Measurements from ENCODE around the gene TCN2. TPM values are rescaled to one million over a fixed set of nuclear protein-coding genes. Genes with fewer than 3 reads are reported as not detected.
"Not testable (repeated sequence)": the region's sequence is repeated elsewhere in the genome, so short reads cannot be mapped to it uniquely, and the experiment has no call there.

Gene TCN2
- total RNA-seq, 2 experiments from 2014 or later, result 3.8 TPM; not detected in 1

GRCh38 chr22:30627471-30627870, 20.5 kb downstream of the TCN2 start:
- H3K4me3 ChIP-seq (ENCODE audit: low read depth, low read length, poor library complexity, severe bottlenecking), result no peak overlapping the region
- H3K9me3 ChIP-seq (ENCODE audit: low read length), result no peaks in the 10 kb centered on the region
- ChIA-PET CTCF (ENCODE audit: unreplicated experiment) (no interaction called here), POLR2A (no interaction called here)
- intact Hi-C loops (cut with micrococcal nuclease; ENCODE audit: unreplicated experiment), result no loop called here
- TF ChIP-seq CTCF (conservative IDR thresholded peaks at IDR 0.05; ENCODE audit: low read length), result no peak
- no peak for TF ChIP-seq EZH2phosphoT487 (IDR thresholded peaks at IDR 0.05; ENCODE audit: borderline replicate concordance, low read depth, low read length)
- H3K4me2 ChIP-seq (ENCODE audit: low read length), result no peak overlapping the region
- DNase-seq (ENCODE audit: low spot score), result no peak
- H3K36me3 ChIP-seq (ENCODE audit: insufficient read depth, low read length), result no peaks in the 10 kb centered on the region
- H4K20me1 ChIP-seq (ENCODE audit: insufficient read depth, low read length), result no peaks in the 10 kb centered on the region
- H3K9me2 ChIP-seq (ENCODE audit: insufficient read depth, low read length), result no peaks in the 10 kb centered on the region
- no peaks in the 10 kb centered on the region for H3K4me1 ChIP-seq (ENCODE audit: insufficient read depth, low read length, poor library complexity, severe bottlenecking)
- no TSS peak for BruUV-seq (replicated peaks)
- no peak overlapping the region for H3K27ac ChIP-seq (ENCODE audit: low read depth, low read length, poor library complexity, severe bottlenecking)
- no peak overlapping the region for H2AFZ ChIP-seq (ENCODE audit: low read length)
- H3K79me2 ChIP-seq (ENCODE audit: insufficient read depth, low read depth, low read length), result no peaks in the 10 kb centered on the region

- ChIA-PET POLR2A (no interaction called here), CTCF (ENCODE audit: unreplicated experiment) (no interaction called here)
- intact Hi-C loops (cut with micrococcal nuclease; ENCODE audit: unreplicated experiment), result no loop called here
- Histone ChIP-seq H3K79me2 (ENCODE audit: insufficient read depth, low read depth, low read length) (no peaks in the 10 kb centered on the region), H3K4me3 (ENCODE audit: low read depth, low read length, poor library complexity, severe bottlenecking) (no peak overlapping the region), H3K4me1 (ENCODE audit: insufficient read depth, low read length, poor library complexity, severe bottlenecking) (no peaks in the 10 kb centered on the region), H3K4me2 (ENCODE audit: low read length) (no peak overlapping the region), H4K20me1 (ENCODE audit: insufficient read depth, low read length) (no peaks in the 10 kb centered on the region), H3K27ac (ENCODE audit: low read depth, low read length, poor library complexity, severe bottlenecking) (no peak overlapping the region), H2AFZ (ENCODE audit: low read length) (no peak overlapping the region), H3K9me3 (ENCODE audit: low read length) (no peaks in the 10 kb centered on the region), H3K9me2 (ENCODE audit: insufficient read depth, low read length) (no peaks in the 10 kb centered on the region), H3K36me3 (ENCODE audit: insufficient read depth, low read length) (no peaks in the 10 kb centered on the region)
- BruUV-seq (replicated peaks), result no TSS peak
- TF ChIP-seq EZH2phosphoT487 (IDR thresholded peaks at IDR 0.05; ENCODE audit: borderline replicate concordance, low read depth, low read length), result no peak
- no peak for TF ChIP-seq CTCF (conservative IDR thresholded peaks at IDR 0.05; ENCODE audit: low read length)
- DNase-seq (ENCODE audit: low spot score), result no peak
These were observed 21.5 kb downstream of the TCN2 start for GRCh38 chr22:30628491-30628890.

- H4K20me1 ChIP-seq (ENCODE audit: insufficient read depth, low read length); H3K36me3 ChIP-seq (ENCODE audit: insufficient read depth, low read length); POLR2A ChIA-PET; H3K27ac ChIP-seq (ENCODE audit: low read depth, low read length, poor library complexity, severe bottlenecking); H2AFZ ChIP-seq (ENCODE audit: low read length); H3K79me2 ChIP-seq (ENCODE audit: insufficient read depth, low read depth, low read length); H3K9me2 ChIP-seq (ENCODE audit: insufficient read depth, low read length); H3K4me3 ChIP-seq (ENCODE audit: low read depth, low read length, poor library complexity, severe bottlenecking); H3K9me3 ChIP-seq (ENCODE audit: low read length); CTCF ChIA-PET (ENCODE audit: unreplicated experiment); H3K4me2 ChIP-seq (ENCODE audit: low read length); BruUV-seq (replicated peaks); DNase-seq (ENCODE audit: low spot score): not testable (repeated sequence)
- intact Hi-C loops (cut with micrococcal nuclease; ENCODE audit: unreplicated experiment), result loop anchor here (10.0 kb wide), 1 partner anchor 453 kb away; the partner anchor contains the start of gene SMTN
- peaks cover 13% of the 10 kb centered on the region for H3K4me1 ChIP-seq (ENCODE audit: insufficient read depth, low read length, poor library complexity, severe bottlenecking)
These were observed 24.5 kb downstream of the TCN2 start for GRCh38 chr22:30631469-30631868.
